ENCODE measurements around the gene MICAL2. TPM values are rescaled to one million over a fixed set of nuclear protein-coding genes. Genes with fewer than 3 reads are reported as not detected.

The MICAL2 gene
- polyA plus RNA-seq, 2 of the 4 experiments (the other 2 are of a cell fraction), result 39.8 to 42.1 TPM

DNA sequence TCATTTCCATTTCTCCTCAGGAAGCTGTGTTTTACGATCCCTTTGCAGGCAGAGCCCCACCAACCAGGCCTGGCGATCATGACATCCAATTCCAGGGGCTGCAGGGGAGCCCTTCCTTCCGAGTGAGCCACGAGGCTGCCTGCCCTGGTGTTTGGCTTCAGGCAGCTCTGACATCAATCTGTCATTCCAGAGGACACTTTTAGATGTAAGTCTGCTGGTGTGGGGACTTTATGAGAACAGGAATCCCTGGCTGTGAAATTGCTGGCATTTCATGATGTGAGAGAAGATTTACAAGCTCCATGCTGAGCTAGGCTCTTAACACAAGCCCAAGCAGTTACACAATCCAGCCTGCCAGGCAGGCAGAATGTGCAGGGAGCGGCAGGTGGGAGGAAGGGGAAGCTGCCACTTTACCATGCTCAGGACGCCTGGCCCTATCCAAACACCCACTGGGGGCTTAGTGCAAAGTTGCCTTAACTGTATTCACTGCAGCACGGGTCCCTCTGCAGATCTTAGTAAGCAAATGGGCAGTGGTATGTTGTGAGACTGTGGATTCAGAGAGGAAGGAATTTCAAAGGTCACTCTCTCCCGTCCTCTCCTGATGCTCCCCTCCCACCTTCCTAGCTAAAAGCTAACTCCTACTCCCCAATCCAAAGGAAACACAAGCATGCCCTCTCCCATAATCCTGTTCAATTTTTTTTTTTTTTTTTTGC is 43.4 kb upstream of the MICAL2 start (continued):
- TF ChIP-seq RARB (CRISPR knock-in tag; IDR thresholded peaks at IDR 0.05) (peak; percentile 54; the same call in 1 of the 2 replicates), SREBF2 (IDR thresholded peaks at IDR 0.05) (no peak), CEBPB (IDR thresholded peaks at IDR 0.05) (peak; percentile 83 to 97), MAZ (IDR thresholded peaks at IDR 0.05; ENCODE audit: borderline replicate concordance, low read depth, low read length) (no peak), MYC (IDR thresholded peaks at IDR 0.05; ENCODE audit: borderline replicate concordance, low read length) (0 out of 2 replicates have a peak, but pooled peaks have one; percentile 60), GATA3 (IDR thresholded peaks at IDR 0.05; ENCODE audit: borderline replicate concordance) (peak; percentile 75), HOXA7 (CRISPR knock-in tag; IDR thresholded peaks at IDR 0.05) (peak; percentile 67; the same call in 1 of the 2 replicates), POLR2AphosphoS2 (conservative IDR thresholded peaks at IDR 0.05; ENCODE audit: low read length) (no peak), SMC3 (IDR thresholded peaks at IDR 0.05) (no peak; the same call in 2 of the 3 replicates), EHMT2 (IDR thresholded peaks at IDR 0.05; ENCODE audit: low read depth) (no peak), NR3C1 (IDR thresholded peaks at IDR 0.05) (no peak), EHF (CRISPR knock-in tag; IDR thresholded peaks at IDR 0.05) (peak; percentile 59; the same call in 1 of the 2 replicates), RAD21 (conservative IDR thresholded peaks at IDR 0.05 in 1 of 2, IDR thresholded peaks at IDR 0.05 in 1 of 2) (no peak), EP300 (IDR thresholded peaks at IDR 0.05) (peak; percentile 51 to 79; a peak in 3 of 5 replicates), HDAC2 (IDR thresholded peaks at IDR 0.05) (no peak), BHLHE40 (IDR thresholded peaks at IDR 0.05; ENCODE audit: low read depth, low read length) (no peak), TFCP2L1 (CRISPR knock-in tag; IDR thresholded peaks at IDR 0.05) (no peak), NFE2L2 (conservative IDR thresholded peaks at IDR 0.05; ENCODE audit: low read length) (no peak), HEYL (CRISPR knock-in tag; IDR thresholded peaks at IDR 0.05) (0 out of 2 replicates have a peak, but pooled peaks have one; percentile 58), PHF8 (IDR thresholded peaks at IDR 0.05; ENCODE audit: borderline replicate concordance, low read depth) (no peak), HOXB5 (CRISPR knock-in tag; IDR thresholded peaks at IDR 0.05) (no peak; the same call in 1 of the 2 replicates), RCOR1 (IDR thresholded peaks at IDR 0.05; ENCODE audit: low read depth, low read length) (no peak), CHD4 (IDR thresholded peaks at IDR 0.05; ENCODE audit: borderline replicate concordance) (no peak), POLR2A (IDR thresholded peaks at IDR 0.05; ENCODE audit: low read length) (no peak), FOSB (CRISPR knock-in tag; IDR thresholded peaks at IDR 0.05) (no peak)
- TF ChIP-seq, protein P1, sequence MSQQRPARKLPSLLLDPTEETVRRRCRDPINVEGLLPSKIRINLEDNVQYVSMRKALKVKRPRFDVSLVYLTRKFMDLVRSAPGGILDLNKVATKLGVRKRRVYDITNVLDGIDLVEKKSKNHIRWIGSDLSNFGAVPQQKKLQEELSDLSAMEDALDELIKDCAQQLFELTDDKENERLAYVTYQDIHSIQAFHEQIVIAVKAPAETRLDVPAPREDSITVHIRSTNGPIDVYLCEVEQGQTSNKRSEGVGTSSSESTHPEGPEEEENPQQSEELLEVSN (IDR thresholded peaks at IDR 0.05; ENCODE audit: borderline replicate concordance, low read depth), result peak; percentile 38; the same call in 1 of the 2 replicates
- TF ChIP-seq, protein P2, sequence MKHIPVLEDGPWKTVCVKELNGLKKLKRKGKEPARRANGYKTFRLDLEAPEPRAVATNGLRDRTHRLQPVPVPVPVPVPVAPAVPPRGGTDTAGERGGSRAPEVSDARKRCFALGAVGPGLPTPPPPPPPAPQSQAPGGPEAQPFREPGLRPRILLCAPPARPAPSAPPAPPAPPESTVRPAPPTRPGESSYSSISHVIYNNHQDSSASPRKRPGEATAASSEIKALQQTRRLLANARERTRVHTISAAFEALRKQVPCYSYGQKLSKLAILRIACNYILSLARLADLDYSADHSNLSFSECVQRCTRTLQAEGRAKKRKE (CRISPR knock-in tag; IDR thresholded peaks at IDR 0.05; ENCODE audit: low read depth), result peak; percentile 77
- TF ChIP-seq, protein P3, sequence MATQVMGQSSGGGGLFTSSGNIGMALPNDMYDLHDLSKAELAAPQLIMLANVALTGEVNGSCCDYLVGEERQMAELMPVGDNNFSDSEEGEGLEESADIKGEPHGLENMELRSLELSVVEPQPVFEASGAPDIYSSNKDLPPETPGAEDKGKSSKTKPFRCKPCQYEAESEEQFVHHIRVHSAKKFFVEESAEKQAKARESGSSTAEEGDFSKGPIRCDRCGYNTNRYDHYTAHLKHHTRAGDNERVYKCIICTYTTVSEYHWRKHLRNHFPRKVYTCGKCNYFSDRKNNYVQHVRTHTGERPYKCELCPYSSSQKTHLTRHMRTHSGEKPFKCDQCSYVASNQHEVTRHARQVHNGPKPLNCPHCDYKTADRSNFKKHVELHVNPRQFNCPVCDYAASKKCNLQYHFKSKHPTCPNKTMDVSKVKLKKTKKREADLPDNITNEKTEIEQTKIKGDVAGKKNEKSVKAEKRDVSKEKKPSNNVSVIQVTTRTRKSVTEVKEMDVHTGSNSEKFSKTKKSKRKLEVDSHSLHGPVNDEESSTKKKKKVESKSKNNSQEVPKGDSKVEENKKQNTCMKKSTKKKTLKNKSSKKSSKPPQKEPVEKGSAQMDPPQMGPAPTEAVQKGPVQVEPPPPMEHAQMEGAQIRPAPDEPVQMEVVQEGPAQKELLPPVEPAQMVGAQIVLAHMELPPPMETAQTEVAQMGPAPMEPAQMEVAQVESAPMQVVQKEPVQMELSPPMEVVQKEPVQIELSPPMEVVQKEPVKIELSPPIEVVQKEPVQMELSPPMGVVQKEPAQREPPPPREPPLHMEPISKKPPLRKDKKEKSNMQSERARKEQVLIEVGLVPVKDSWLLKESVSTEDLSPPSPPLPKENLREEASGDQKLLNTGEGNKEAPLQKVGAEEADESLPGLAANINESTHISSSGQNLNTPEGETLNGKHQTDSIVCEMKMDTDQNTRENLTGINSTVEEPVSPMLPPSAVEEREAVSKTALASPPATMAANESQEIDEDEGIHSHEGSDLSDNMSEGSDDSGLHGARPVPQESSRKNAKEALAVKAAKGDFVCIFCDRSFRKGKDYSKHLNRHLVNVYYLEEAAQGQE (IDR thresholded peaks at IDR 0.05), result no peak
- TF ChIP-seq, protein P4, sequence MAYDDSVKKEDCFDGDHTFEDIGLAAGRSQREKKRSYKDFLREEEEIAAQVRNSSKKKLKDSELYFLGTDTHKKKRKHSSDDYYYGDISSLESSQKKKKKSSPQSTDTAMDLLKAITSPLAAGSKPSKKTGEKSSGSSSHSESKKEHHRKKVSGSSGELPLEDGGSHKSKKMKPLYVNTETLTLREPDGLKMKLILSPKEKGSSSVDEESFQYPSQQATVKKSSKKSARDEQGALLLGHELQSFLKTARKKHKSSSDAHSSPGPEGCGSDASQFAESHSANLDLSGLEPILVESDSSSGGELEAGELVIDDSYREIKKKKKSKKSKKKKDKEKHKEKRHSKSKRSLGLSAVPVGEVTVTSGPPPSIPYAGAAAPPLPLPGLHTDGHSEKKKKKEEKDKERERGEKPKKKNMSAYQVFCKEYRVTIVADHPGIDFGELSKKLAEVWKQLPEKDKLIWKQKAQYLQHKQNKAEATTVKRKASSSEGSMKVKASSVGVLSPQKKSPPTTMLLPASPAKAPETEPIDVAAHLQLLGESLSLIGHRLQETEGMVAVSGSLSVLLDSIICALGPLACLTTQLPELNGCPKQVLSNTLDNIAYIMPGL (CRISPR knock-in tag; IDR thresholded peaks at IDR 0.05; ENCODE audit: borderline replicate concordance), result no peak
- TF ChIP-seq, protein P5, sequence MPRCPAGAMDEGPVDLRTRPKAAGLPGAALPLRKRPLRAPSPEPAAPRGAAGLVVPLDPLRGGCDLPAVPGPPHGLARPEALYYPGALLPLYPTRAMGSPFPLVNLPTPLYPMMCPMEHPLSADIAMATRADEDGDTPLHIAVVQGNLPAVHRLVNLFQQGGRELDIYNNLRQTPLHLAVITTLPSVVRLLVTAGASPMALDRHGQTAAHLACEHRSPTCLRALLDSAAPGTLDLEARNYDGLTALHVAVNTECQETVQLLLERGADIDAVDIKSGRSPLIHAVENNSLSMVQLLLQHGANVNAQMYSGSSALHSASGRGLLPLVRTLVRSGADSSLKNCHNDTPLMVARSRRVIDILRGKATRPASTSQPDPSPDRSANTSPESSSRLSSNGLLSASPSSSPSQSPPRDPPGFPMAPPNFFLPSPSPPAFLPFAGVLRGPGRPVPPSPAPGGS (IDR thresholded peaks at IDR 0.05), result no peak; the same call in 1 of the 3 replicates

Data from A549 (cell line).